Pericardium fibroblast (primary cell): ENCODE measurements around the gene ARL16. TPM values are rescaled to one million over a fixed set of nuclear protein-coding genes. Genes with fewer than 3 reads are reported as not detected.

Experiments
- total RNA-seq: library from RNA; depleted of rRNA; stranded (reverse); fragments of >200 nt; gene quantifications from 2 replicates; pipeline ENCODE4 v1.2.3, GENCODE V29; 2015

ARL16 gene, protein sequence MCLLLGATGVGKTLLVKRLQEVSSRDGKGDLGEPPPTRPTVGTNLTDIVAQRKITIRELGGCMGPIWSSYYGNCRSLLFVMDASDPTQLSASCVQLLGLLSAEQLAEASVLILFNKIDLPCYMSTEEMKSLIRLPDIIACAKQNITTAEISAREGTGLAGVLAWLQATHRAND
- 27.7 and 51.7 TPM in 2 replicates for total RNA-seq

DNA sequence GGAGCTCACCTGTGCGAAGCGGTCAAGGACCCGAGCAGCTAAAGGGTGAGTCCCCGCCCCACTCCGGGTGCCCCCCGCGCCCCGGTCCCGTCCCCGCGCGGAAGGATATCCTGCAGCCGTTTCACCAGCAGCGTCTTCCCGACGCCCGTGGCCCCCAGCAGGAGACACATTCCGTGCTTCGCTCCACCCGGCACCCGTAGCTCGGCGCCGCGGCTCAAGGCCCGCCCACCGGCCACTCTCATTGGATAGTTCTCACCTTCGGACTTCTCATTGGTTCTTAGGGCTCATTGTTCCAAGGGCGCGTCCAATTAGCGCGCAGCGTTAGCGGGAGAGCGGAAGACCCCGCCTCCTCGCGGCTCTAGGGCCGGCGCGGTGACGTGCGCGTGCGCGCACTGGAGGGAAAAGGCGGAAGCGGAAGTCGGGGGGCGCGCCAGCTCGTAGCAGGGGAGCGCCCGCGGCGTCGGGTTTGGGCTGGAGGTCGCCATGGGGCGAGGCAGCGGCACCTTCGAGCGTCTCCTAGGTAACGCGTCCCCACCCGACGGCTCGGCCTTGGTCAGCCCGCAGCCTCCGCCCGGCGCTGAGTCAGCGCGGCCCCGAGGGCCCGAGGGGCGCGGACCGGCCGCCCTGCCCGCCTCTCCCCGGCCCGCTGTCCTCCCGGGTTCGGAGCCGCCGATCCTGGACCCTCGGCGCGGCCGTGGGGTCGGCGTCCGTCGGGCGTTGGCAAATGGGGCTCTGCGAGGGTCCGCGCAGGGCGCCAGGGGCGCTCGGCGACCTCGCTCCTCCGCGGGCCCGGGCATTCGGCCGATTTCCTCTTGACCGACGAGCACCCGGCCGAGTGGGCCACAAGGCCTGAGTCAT, at the start of gene ARL16, which contains the start of gene HGS:
Gene ARL16, minus strand, starts transcription at position 214 of the 858 bp plus-strand sequence. Its CDS starts 44 bp downstream, at position 170.
Gene HGS, plus strand, starts transcription at position 428 of the 858 bp plus-strand sequence. Its CDS starts 56 bp downstream, at position 484.

DNA sequence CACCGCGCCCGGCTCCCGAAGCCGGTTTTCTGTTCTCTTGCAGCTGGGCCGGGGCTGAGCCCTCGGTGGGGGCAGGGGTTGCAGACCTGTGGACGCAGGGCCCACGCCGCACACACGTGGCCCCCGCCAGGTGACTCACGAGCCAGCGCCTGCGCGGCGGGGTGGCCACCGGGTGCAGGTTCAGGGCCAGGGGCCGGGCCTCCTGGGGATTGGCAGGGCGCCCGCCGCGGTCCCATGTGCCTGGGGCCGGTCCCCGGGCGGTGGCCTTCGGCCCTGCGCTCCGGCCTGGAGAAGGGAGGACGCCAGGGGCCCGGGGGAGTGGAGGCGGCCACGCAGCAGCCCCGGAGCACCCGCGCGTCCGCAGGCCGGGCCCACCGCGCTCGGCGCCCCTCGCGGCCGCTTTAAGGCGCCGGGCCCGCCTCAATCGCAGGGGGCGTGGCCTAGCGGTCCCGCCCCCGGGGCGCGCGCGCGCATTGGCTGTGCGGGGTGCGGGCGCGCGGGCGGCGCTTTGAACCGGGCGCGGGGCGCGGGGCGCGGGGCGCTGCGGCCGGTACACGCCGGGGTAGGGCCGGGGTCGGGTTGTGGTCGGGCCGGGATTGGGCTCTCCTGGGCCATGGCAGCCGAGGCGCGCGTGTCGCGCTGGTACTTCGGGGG, 28.3 kb upstream of the ARL16 start, which contains the start of gene SLC25A10:
Gene SLC25A10, plus strand, starts transcription at position 471 of the 654 bp plus-strand sequence. Its CDS starts 143 bp downstream, at position 614.

DNA sequence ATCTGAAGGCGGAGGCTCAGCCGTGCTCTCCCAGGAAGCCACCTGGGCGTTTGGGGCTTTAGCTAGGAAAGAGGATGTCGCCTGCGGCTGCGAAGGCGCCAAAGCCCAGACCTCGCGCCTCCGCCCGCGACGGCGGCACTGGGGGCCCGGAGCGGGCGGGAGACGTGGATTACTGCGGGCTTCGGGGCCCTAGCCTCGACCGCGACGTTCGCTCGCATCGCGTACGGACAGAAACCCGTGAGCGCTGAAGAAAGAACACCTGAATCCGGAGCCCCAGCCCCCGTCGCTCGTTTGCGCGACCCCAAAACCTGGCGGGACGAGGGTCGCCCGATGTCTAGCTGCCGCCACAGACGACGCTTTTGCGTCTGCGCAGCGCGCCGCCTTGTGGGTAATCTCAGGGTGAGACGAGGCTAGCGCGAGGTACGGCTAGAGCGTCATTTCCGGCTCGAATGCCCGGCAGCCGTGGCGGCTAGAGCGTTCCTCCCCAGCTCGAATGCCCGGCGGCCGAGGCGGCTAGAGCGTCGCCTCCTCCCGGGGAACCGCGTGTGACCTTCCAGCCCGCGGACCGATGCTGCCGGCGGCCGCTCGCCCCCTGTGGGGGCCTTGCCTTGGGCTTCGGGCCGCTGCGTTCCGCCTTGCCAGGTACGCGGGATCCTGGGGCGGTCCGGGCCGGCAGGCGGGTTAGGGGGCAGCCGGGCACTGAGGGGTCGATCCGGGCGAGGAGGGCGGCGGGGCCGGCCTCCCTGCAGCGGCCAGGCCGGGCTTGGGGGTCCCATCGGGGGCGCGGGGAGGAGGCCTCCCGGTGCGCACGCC, 19.5 kb upstream of the ARL16 start, which contains the start of gene MRPL12:
Gene MRPL12, plus strand, starts transcription at position 434 of the 813 bp plus-strand sequence. Its CDS starts 135 bp downstream, at position 569.

DNA sequence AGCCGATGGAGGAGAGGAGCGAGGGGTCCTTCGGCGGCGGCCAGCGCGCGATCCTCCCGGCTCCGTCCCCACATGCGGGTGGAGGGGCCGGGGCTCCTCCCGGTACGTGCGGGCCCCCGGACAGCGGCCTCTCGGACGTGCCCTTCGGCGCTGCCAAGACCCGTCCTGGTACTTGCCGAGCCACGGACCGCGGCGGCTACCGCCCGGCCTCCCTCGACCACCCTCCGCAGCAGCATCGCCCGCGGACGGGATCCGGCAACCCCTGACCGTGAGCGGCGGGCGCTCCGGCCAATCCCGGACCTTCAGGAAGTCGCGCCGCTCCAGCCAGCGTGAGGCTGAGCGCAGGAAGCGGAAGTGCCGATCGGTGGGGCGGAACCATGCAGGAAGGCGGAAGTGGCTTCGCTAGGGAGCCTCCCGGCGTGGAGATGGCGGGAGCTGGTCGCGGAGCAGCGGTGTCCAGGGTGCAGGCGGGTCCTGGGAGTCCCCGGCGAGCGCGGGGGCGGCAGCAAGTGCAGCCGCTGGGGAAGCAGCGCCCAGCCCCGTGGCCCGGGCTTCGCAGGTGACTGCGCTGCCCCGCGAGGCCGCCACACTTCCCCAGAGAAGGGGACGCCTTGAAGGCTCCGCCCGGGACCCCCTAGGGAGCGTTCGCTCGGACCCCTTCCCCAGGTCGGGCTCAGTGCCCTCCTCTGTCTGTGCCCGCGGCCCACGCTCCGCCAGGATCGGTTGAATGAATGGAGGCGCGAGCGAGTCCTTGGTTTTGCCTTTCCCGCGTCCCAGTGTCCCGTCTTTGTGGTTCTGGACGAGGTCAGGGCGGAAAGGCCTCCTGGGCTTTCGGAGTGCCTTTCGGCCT, 17.0 kb downstream of the ARL16 start, which contains the start of the genes CCDC137 and OXLD1:
Gene CCDC137, plus strand, starts transcription at position 396 of the 850 bp plus-strand sequence. Its CDS starts 30 bp downstream, at position 426.
Gene OXLD1, minus strand, starts transcription at position 264 of the 850 bp plus-strand sequence. Its CDS starts 28 bp downstream, at position 236.

DNA sequence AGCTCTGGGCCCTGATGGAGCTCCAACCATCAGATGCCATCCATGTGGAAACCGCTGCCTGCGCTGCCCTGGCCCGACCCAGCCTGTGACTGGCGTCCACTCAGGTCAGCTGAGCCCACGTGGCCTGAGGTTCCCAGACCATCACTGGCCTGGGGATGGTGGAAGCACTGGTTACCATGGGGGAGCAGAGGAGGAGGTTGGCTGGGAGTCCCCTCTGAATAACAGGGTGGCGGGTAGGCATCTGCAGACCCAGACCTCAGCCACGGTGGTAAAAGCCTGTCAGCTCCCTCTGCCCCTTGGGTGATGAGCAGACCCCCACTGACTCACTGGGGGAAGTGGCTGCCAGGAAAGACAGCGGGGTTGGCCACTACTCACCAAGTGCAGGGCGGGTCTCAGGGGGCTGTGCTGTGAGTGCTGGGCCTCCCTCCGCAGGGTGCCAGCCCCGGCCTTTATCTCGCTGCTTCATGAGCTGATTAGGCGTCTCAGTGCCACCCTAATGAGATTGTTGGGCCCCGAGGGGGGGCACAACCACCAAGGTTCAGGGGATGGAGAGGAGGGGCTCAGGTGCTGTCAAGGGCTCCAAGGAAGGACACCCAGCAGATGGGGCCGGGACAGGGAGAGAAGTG, 27.4 kb downstream of the ARL16 start, which contains the start of gene PDE6G:
Gene PDE6G, minus strand, starts transcription at position 425 of the 626 bp plus-strand sequence. CDS start 3,237 bp downstream, outside the sequence.

DNA sequence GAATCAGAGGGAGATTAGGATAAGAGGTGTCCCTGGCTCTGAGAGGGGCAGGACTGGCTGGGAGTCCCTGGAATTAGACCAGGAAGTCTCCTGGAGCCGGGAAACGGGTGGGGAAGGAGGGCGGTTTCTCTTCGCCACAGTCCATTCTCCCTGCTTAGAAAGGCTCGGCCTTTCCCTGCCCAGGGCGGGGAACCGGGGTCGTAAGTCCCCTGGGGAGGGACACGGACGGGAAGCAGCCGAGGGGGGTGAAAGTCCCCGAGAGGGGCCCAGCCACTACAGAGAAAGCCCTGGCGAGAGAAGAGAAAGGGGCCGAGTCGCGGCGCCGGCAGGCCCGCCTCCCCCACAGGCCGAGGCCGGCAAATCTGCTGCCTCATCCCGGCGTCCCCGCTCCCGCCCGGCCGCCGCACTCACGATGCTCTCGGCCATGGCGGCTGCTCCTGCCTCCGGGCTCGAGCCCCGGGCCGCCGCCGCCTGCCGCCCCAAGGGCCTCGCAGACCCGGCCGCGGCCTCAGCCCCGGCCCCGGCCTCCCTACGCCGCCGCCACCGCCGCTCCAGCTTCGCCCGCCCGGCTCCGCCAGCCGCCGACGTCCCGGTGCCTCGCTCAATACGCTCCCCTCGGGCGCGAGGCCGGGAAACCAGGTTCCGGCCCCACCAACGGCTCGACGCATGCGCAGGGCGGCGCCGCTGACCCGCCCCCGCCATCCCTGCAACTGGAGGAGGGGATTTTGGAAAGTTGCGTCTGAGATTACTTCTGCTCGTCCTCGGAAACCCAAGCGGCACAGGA, 46.9 kb downstream of the ARL16 start, which contains the start of the genes NPLOC4 and TSPAN10:
Gene NPLOC4, minus strand, starts transcription at position 608 of the 784 bp plus-strand sequence. Its CDS starts 182 bp downstream, at position 426.
Gene TSPAN10, plus strand, starts transcription at position 692 of the 784 bp plus-strand sequence. CDS start 5,217 bp downstream, outside the sequence.

Other genes starting within 250 kb of the ARL16 start
- 4,687 and 7,079 TPM in 2 replicates for gene ACTG1, start 171.0 kb downstream of the ARL16 start, total RNA-seq
- gene FSCN2, start 155.4 kb downstream of the ARL16 start, total RNA-seq: 0.23 TPM in 1 of 2 replicates, not detected in the other
- 25.4 and 35.6 TPM in 2 replicates for gene FAAP100, start 131.4 kb downstream of the ARL16 start, total RNA-seq
- gene NPLOC4, start 46.7 kb downstream of the ARL16 start, total RNA-seq: 44.8 and 48.2 TPM in 2 replicates
- gene TSPAN10, start 46.6 kb downstream of the ARL16 start, total RNA-seq: 1.2 and 1.4 TPM in 2 replicates
- gene PDE6G, start 27.3 kb downstream of the ARL16 start, total RNA-seq: not detected in 2 replicates
- 40.1 and 72.2 TPM in 2 replicates for gene OXLD1, start 17.2 kb downstream of the ARL16 start, total RNA-seq
- 11.3 and 16.8 TPM in 2 replicates for gene CCDC137, start 17.1 kb downstream of the ARL16 start, total RNA-seq
- 56.9 and 81.2 TPM in 2 replicates for gene HGS, start 214 bp upstream of the ARL16 start, total RNA-seq
- 51.1 and 76.6 TPM in 2 replicates for gene MRPL12, start 19.6 kb upstream of the ARL16 start, total RNA-seq
- gene SLC25A10, start 28.5 kb upstream of the ARL16 start, total RNA-seq: 10.7 and 22.4 TPM in 2 replicates
- not detected in 2 replicates for gene GCGR, start 120.4 kb upstream of the ARL16 start, total RNA-seq
- 131 and 142 TPM in 2 replicates for gene MCRIP1, start 149.5 kb upstream of the ARL16 start, total RNA-seq
- not detected in 2 replicates for gene PPP1R27, start 151.3 kb upstream of the ARL16 start, total RNA-seq
- 1,324 and 2,574 TPM in 2 replicates for gene P4HB, start 176.7 kb upstream of the ARL16 start, total RNA-seq
- gene ARHGDIA, start 187.5 kb upstream of the ARL16 start, total RNA-seq: 174 and 302 TPM in 2 replicates
- 83.6 and 98.5 TPM in 2 replicates for gene ALYREF, start 207.8 kb upstream of the ARL16 start, total RNA-seq
- 192 and 206 TPM in 2 replicates for gene ANAPC11, start 207.9 kb upstream of the ARL16 start, total RNA-seq
- gene NPB, start 218.4 kb upstream of the ARL16 start, total RNA-seq: 1.1 and 2.0 TPM in 2 replicates
- gene PCYT2, start 227.6 kb upstream of the ARL16 start, total RNA-seq: 61.2 and 85.8 TPM in 2 replicates
- gene SIRT7, start 234.4 kb upstream of the ARL16 start, total RNA-seq: 10.7 and 10.8 TPM in 2 replicates
- 14.4 and 23.2 TPM in 2 replicates for gene MAFG, start 243.9 kb upstream of the ARL16 start, total RNA-seq